Activated CD8-positive, alpha-beta memory T cell treated with anti-CD3 and anti-CD28 coated beads for 24 hours (primary cell): ENCODE results near the gene ITPRIP.
A peak's percentile ranks its signal among the peaks of the same experiment; 100 is the strongest.

Source experiments
- DNase-seq: peaks from one replicate; pipeline ENCODE4 v3.0.0-alpha.2; 2020

The ITPRIP gene

DNA sequence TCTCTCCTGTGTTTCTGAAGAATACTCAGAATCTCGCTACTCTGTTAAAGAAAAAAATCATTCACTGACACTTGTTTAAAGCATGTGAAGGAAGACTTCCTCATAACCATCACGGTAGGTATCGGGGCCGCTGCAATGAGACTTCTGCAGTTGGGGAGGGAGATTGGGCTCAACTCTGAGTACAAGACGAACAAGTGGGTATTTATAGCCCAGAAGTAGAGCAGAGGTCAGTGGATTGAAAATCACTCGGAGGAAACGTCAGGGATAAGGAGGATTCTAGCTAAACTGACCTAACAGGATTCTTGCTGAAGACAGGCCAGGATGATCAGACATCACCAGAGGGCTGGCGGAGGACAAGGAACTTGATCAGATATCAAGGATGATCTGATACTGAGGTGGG is 33.3 kb downstream of the ITPRIP start:
- DNase-seq = no peak

- DNase-seq = no peak
Measured at GRCh38 chr10:104304356-104304745, 33.9 kb downstream of the ITPRIP start.

- peak; percentile 56 for DNase-seq
Measured at GRCh38 chr10:104303594-104304355, 34.5 kb downstream of the ITPRIP start.

GRCh38 chr10:104301907-104302690 is 36.2 kb downstream of the ITPRIP start:
- no peak for DNase-seq

- DNase-seq = no peak
Measured at GRCh38 chr10:104300736-104301292, 37.5 kb downstream of the ITPRIP start.

DNA sequence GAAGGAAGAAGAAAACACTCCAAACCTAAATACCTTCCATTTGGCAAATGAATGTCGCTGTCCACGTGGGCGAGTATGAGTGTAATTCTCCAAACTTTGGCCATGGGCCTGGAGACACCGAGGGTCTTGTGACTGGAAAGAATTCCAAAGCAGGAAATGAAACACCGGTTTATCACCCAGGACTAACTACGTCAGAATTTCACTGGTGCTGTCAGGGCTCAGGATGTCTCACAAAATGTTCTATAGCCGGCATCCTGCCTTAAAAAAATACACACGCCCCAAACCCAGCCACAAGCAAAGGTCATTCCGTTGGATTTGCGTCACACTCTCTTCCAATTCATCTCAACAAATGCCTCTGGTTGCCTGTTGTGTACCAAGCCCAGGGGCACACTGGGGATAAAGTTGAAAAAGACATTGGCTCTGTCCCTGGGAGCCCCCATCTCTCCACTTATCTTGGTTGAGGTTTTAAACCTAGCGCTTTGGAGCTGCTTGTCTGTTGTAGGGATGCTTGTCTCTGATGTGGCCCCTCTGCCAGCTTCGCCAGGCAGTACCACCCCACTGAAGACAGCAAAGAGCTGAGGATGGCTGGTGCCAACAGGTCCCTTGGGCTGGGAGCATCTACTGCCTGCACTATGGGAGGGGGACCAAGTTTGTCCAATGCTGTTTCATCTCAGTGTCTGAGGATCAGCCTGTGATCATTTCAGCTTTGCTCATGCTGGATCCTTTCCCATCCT is 38.1 kb downstream of the ITPRIP start:
- no peak for DNase-seq

- no peak for DNase-seq
Measured at GRCh38 chr10:104299031-104299904, 39.0 kb downstream of the ITPRIP start.

DNA sequence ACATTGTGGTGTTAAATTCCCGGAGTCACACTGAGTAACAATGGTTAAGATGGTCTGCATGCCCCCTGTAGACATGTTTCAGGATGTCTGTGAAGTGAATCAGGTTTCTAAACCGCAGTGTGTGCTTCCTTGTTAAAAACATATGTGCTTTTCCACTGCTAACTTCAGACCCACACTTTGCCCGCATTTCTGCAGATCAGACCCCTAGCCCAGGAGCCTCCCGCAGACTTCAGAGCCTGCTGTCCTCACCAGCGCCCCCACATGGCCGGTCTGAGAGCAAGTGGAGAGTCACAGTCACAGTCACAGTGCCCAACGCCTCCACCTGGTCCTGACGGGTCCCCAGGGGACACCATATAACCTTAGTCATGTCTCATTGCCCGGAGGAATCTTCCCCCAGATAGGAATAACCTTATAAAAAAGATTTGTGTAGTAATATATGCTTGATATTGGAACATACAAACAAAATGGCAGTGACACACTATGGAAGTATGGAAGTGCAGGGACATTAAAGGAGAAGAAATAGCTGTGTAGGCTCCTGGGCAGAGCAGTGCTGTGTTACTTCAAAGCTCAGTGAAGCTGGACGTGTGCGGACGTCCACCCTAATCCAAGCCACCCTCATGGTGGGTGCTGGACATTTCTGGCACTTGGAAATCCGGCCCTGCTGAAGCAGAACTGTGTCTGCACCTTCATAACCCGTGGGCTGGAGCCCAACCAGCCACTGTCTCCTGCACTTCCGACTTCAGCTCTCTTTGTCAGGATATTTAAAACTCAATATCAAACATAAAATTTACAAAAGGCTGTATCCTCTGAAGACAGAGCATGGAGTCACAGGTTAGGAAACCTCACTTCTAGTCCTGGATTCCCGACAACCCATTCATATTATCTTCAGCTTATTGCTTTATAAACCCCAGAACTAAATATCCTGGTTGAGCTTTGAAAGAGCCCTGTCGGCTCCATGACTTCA is 40.3 kb downstream of the ITPRIP start:
- no peak for DNase-seq

DNA sequence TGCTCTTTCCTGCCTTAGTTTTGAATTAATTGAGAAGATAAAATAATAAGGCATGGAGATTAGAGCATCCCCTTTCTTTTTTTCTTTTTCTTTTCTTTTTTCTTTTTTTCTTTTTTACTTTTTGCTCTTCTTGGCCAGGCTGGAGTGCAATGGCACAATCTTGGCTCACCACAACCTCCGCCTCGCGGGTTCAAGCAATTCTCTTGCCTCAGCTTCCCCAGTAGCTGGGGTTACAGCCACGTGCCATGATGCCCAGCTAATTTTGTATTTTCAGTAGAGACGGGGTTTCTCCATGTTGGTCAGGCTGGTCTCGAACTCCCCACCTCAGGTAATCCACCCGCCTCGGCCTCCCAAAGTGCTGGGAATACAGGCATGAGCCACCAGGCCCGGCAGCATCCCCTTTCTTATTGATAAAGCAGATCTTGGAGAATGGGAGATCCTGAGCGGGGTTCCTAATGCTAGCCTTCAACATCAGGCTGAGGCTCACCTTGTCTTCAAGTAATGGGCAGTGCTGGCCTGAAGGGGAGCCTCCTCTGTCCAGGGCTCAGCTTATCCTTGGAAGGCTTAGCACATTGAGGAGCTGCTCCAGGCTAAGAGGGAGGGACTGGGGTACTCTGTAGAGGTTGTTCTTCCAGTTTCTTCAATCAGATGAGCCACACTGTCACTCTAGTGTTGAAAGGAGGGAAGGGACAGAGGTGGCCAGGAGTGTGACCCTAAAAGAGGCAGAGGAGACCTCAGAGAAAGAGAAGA is 41.4 kb downstream of the ITPRIP start:
- DNase-seq = no peak

DNA sequence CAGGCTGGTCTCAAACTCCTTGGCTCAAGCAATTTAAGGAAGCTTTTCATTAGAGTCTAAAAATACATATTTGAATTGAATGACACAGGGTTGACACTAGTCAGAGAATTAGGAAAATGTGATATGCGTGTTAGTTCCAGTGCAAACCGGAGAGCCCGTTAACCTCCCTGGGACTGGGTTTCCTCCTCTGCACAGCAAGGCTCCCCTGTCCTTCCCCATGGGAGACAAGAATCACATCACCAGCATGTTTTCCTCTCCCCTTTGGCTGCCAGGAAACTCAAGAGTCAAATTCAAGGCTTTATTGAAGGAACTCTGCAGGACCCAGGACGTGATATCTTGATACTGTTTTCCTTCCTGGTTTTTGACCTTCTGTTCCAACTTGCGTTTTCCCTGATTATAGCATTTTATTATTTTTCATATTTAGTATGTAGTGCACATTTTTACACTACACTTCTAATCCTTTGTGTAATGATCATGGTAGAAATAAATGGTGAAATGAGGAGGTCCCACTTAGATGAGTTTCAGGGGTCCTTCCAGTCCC is 44.4 kb downstream of the ITPRIP start:
- no peak for DNase-seq

DNA sequence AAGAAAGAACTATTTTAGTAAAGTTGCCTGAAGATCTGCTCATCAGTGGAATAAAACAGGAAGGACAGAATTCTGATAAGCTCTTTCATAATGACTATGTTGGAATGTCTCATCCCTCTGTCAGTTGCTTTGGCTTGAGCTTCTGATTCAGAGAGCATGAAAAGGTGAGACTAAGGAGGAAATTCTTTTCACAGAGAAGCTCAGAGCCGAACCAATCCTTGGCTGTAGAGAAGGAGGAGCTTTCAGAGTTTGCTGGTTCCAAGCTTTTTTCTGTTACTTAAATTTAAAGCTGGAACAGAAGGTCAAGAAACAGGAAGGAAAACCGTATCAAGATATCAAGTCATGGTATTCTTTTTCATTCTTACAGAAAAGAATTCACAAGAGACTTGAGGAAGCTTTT is 45.3 kb downstream of the ITPRIP start:
- DNase-seq = no peak

GRCh38 chr10:104291439-104291951 is 46.8 kb downstream of the ITPRIP start:
- DNase-seq = peak; percentile 95

DNA sequence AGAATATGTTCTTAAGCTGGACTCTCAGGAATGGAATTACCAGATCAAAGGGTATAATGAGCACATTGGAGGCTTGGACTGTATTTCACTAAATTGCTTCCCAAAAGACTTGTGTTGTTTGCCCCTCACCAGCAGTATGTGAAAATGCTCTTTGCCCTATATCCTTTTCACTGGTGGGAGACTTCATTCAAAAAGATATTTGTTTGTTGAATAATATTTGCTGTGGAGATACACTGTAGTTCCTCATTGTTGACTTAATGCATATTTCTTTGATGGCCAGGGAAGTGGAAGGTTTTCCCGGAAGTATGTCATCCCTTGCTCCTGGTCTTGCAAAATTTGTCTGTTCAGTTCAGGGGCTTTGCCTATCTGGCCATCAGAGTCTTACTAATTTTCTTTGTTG is 49.9 kb downstream of the ITPRIP start:
- no peak for DNase-seq

DNA sequence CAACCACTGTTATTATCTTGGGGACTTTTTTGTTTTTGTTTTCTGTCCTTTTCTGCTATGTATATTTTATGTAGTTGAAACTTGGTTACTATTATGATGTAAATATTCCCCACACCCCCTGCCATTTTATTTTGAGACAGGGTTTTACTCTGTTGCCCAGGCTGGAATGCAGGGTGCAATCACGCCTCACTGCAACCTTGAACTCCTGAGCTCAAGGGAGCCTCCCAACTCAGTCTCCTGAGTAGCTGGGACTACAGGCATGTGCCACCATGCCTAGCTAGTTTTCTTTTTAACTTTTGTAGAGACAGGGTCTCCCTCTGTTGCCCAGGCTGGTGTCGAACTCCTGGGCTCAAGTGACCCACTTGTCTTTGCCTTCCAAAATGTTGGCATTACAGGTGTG is 51.3 kb downstream of the ITPRIP start:
- DNase-seq = no peak

DNA sequence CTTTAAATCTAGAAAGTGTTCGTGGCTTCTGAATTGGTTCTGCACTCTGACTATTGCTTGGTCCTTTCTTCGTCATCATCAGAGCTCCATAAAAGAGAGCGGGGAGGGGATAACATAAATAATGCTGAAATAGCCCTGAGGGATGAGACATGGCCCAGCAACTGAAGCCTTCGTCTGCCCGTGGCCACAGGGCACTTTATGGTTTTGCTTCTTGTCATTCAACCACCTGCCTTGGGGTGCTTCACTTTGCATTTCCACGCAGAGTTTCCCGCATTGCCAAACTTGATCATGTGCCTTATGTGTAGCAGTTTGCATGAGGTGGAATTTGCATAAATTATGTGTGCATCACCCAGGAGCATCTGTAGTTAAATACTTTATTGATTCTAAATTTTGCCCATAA is 53.4 kb downstream of the ITPRIP start:
- DNase-seq = no peak

DNA sequence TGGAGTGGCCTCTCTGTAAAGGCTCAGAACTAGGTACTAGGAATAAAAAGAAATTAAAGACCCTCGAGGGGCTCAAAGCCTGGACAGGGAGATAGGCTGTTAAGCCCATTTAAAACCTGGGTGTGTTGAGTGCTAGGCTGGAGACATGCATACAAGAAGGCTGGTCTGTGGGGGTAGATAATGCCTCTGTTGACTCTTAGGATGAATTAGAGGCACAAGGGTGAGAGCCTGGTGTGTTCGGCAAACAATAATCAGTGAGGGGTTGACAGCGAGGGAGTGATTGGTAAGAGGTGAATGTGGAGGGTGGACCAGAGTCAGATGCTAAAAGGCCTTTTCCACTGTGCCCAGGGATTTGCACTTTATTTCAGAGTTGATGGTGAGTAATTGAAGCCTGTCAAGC is 56.6 kb downstream of the ITPRIP start:
- DNase-seq = no peak

GRCh38 chr10:104279550-104280259 is 58.6 kb downstream of the ITPRIP start:
- DNase-seq = no peak

DNA sequence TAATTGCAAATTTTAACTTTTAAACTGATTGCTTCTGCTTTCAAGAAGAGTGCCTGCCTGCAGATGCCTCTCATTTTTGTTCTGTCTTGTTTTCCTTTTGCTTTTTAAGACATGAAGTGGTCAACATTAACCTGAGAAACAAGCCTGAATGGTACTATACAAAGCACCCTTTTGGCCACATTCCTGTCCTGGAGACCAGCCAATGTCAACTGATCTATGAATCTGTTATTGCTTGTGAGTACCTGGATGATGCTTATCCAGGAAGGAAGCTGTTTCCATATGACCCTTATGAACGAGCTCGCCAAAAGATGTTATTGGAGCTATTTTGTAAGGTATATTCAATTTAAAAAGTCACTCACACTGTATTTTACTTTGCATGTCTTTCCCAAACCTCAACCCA is 60.5 kb downstream of the ITPRIP start:
- DNase-seq = no peak

GRCh38 chr10:104276192-104276591 is 62.1 kb downstream of the ITPRIP start:
- no peak for DNase-seq
